Measurements from ENCODE around the gene RAB5IF.
"Not testable (repeated sequence)": the region's sequence is repeated elsewhere in the genome, so short reads cannot be mapped to it uniquely, and the experiment has no call there.

RAB5IF gene

DNA sequence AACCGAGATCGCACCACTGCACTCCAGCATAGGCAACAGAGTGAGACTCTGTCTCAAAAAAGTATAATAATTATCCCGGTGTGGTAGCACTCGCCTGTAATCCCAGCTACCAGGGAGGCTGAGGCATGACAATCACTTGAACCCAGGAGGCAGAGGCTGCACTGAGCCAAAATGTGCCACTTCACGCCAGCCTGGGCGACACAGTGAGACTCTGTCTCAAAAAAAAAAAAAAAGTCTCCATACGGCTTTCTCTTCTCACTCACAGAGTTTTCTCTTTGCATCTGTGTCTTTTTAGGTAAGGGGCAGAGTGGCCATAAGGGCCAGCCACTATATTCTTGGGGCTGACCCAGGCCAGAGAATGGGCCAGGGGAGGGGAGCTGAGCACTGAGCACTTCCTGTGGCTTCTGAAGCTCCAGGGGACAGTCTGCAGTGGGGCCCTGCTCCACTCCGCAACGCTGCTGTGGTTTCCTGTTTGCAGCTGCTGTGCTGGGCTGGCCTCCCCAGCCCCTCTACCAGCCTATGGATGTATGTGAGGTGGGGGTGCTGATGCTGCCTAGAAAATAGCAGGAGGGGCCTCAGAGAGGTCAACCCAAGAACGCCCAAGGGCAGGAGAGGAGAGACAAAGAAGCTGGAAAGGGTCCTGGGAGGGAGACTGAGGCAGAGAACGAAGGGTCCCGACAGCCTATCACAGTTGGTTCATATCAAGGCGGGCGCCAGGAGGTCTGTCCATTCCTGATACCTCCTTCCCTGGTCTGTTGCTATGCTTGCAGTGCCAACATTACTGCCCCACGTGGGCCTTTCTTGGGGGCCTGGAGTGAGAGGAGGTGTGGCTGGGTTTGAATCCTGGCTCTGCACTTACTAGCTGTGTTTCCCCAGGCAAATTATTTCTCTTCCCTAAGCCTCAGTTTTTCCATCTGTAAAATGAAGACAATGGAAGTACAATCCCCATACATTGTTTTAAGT, 24.4 kb downstream of the RAB5IF start:
- DNase-seq (ENCODE audit: low spot score), result peak; percentile 58

DNA sequence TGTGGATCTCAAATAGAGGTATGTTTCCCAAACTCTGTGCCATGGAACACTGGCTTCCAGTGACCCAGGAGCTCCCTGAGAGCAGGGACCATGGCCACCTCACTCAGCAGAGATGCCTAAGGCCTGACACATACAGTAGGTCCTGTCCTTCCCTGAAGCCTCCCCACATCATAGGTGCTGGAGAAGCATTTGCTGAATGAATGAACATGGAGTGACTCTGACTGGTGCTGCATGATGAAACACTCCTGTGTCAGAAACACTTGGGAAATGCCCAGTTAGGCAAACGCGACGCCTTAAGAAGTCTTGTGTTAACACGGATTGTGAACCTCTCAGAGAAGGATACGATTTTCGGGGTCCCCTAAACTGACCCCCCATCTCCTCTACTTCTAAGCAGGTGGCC, 26.1 kb downstream of the RAB5IF start:
- DNase-seq (ENCODE audit: low spot score), result no peak

DNA sequence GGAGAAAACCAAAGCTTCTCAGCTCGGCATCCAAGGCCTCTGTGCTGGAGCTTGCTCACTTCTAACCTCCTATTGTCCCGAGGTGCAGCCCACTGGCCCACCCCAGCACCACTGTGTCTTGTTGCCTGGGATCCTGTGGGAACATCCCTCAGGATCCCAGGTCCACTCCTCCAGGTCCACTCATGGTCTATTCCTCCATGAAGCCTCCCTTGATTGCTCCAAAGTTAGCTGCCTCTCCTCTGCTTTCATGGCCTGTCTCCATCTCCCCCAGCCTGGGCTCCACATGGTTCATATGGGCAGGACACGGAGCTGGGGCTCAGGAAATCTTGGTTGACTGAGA, 26.5 kb downstream of the RAB5IF start:
- DNase-seq (ENCODE audit: low spot score), result no peak

DNA sequence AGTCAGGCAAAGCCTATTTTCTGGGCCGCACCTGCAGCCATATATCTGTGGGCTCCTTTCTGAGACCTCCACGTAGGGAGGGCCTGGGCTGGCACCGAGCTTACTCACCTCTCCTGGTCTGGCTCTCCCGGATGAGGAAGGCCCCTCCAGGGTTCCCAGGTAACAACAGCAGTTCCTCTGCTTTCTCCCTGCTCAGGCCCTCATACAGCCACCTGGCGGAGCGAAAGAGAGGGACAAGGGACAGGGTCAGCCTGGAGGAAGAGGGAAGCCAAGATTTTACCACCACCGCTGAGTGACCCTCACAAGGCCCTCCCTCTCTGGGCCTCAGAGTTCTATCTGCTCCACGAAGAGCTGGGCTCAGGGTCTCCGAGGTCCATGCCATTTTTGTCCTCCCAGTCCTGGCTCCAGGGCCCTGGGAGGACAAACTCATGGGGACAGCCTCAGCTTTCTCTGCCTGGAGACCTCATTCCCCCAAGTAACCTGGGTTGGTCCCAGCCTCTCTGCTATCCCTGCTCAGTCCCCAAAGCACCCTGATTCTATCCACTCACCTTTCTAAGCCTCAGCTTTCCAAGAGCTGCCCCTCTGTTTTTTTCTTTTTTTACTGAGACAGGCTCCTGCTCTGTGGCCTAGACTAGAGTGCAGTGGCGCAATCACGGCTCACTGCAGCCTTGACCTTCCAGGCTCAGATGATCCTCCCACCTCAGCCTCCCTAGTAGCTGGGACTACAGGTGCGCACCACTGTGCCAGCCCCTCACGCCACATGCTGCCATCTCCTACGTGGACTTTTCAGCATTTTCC, 27.1 kb downstream of the RAB5IF start:
- no peak for DNase-seq (ENCODE audit: low spot score)

DNA sequence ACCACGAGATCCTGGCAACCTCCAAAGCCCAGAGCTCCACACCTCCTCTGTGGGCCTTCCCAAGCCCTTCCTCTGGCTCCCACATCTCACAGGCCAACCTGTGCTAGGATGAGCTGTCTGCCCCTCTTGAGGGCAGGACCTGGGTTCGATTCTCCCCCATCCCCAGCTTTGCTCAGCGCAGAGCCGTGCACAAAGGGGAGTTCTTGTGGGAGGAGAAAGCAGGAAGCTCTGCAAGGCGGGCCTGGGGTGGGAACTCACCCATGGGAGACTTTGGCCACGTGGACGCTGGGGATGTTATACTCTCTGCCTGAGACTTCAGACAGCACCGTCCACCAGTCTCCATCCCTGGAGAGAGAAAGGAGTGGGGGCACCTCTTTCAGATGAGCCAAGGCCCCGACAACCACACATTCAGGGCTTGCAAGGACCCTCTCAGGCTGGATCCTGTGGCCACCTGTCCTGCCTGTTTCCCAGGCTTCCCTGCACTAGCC, 27.8 kb downstream of the RAB5IF start:
- DNase-seq (ENCODE audit: low spot score), result no peak

DNA sequence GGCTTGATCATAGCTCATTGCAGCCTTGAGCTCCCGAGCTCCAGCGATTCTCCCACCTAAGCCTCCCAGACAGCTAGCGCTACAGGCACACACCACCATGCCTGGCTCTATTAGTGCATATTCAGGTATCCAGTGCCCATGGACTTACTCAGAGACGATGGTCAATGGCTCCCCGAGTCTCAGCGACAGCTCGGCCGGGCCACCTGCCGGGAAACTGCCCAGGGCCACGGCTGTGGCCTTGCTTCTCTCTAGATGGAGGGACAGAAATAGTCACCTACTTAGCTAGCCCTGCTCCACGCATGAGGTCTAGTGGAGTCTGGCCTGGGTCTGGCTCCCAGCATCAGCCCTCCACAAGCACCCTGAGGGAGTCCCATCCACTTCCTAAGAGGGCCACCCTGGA, 28.8 kb downstream of the RAB5IF start:
- no peak for DNase-seq (ENCODE audit: low spot score)

DNA sequence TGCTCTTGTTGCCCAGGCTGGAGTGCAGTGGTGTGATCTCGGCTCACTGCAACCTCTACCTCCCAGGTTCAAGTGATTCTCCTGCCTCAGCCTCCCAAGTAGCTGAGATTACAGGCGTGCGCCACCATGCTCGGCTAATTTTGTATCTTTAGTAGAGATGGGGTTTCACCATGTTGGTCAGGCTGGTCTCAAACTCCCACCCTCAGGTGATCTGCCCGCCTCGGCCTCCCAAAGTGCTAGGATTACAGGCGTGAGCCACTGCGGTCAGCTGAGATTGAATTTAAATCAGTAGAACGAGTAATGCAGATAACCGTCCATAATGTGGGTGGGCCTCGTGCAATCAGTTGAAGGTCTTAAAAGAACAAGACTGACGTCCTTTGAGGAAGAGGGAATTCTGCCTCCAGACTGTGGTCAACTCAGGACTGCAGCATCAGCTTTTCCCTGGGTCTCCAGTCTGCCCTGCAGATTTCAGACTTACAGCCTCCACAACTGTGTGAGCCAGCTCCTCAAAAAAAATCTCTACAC, 33.4 kb downstream of the RAB5IF start:
- not testable (repeated sequence) for DNase-seq (ENCODE audit: low spot score)

DNA sequence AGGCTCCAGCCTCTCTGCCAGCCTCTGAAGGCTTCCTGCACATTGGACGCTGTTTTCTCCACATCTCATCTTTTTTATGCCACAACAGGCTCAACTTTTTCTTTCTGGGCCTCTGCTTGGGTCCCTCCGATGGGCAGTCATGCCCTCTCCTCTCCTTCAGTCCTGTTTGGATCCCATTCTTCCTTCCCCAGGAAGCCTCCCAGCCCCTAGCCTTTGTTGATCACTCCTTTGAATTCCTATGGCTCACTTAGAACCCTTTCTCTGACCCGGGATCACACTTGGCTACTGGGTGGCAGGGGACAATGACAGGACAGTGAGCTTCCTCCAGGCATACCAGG, 35.9 kb downstream of the RAB5IF start:
- DNase-seq (ENCODE audit: low spot score), result no peak

DNA sequence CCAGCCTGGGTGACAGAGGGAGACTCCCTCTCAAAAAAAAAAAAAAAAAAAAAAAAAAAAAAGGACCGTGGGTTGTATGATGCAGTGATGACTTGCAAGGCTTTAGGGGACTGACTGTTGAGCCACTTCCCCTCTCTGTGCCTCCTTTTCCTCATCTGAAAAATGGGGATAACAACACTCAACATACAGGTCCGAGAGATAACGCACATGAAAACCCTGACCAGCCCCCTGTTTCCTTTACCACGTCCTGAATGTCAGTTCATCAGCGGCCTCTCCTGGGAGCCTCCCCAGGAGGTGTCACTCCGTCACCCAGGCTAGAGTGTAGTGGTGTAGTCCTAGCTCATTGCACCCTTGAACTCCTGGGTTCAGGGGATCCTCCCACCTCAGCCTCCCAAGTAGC, 36.6 kb downstream of the RAB5IF start:
- DNase-seq (ENCODE audit: low spot score), result no peak

DNA sequence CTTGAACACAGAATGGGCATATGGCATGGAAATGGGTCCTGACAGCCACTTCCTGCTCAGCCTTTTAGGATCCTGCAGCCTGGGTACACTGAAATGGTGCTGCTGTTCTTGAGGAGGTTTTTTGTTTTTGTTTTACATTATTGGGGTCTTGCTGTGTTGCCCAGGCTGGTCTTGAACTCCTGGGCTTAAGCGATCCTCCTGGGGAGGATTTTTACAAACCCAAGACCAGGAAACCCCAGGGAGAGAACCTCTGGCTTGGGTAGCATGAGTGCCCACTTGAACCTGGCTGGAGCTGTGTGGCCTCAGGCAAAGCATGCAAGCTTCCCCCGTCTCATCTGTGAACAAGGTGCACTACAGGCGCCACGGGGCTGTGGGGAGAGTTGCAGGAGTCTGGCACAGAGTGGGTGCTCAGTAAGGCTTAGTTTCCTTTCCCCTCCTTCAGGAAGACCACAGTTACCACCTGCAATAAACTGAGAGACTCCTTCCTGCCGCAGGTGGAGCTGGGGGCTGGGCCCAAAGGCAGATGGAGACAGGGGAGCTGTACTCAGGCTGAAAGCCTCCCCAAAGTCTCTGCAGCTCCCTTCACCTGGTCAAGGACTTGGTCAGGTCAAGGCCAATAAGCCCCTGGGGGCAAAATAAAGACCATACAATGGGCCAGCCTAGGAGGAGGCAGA, 38.6 kb downstream of the RAB5IF start:
- DNase-seq (ENCODE audit: low spot score), result peak; percentile 71

DNA sequence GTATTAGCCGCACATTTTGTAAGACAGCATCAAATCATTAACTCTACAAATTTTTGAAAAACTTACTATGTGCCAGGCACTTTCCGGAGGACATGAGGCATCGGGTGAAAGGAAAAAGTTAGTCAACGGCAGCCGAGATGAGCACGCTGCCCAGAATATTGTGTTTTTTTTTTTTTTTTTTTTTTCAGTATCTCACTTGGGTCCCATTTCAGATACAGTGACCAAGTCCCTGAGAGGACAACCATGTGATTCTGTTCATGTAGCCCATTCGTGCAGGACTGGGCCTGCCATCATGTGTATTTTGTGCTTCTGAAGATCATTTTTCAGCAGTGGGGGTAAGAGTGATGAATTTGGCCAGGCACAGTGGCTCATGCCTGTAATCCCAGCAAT, 39.1 kb downstream of the RAB5IF start:
- DNase-seq (ENCODE audit: low spot score), result no peak

DNA sequence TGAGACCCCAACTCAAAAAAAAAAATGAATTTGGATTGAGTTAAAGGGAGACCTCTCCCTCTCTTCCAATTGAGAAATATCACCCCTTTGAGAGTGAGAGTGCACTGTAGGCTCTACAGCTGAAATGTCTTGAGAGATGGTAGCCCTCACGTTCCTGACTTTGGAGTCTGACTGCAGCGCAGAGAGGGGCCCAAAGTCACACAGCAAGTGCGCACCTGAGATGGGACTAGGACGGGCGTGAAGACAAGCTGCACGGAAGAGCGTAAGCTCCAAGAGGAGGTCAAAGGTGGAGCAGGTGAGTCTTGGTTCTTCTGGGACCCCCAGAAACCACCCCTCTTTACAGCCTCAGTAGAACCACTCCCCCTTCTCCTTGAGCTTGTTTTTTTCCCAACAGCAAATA, 39.8 kb downstream of the RAB5IF start:
- DNase-seq (ENCODE audit: low spot score), result no peak

DNA sequence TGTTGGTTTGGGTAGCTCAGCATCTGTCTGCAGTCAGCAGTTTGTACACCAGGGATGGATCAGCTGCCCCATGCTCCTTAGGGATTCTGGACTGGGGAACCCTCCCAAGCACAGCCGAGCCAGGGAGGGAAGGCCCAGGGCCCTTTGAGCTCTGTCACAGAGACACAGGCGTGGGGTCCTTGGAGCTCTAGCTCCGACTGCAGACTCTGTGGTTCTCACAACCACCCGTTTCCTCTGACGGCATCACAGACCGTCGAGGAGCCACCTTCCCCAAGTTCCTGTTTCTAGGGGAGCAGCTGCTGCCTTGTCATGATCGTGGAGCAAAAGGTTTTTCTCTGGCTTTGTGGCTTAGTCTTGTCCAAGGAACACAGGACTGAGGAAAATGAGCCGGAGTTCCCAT, 40.4 kb downstream of the RAB5IF start, which contains the start of gene SLA2:
Gene SLA2 (minus strand): TSS at position 199 of the 400 bp plus-strand sequence. CDS start 4,861 bp downstream, outside the sequence.
- DNase-seq (ENCODE audit: low spot score), result peak; percentile 74

DNA sequence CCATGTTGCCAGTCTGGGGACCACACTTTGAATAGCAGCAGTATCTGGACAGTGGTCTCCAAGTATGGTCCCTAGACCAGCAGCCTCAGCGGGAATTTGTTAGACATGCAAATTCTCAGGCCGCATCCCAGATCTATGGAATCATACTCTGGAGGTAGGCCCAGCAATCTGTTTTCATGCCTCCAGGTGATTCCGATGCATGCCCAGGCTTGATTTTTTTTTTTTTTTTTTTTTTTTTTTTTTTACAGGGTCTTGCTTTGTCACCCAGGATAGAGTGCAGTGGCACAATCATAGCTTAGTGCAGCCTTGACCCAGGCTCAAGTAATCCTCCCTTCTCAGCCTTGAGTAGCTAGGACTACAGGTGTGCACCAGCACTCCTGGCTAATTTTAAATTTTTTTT, 41.1 kb downstream of the RAB5IF start:
- DNase-seq (ENCODE audit: low spot score), result no peak

DNA sequence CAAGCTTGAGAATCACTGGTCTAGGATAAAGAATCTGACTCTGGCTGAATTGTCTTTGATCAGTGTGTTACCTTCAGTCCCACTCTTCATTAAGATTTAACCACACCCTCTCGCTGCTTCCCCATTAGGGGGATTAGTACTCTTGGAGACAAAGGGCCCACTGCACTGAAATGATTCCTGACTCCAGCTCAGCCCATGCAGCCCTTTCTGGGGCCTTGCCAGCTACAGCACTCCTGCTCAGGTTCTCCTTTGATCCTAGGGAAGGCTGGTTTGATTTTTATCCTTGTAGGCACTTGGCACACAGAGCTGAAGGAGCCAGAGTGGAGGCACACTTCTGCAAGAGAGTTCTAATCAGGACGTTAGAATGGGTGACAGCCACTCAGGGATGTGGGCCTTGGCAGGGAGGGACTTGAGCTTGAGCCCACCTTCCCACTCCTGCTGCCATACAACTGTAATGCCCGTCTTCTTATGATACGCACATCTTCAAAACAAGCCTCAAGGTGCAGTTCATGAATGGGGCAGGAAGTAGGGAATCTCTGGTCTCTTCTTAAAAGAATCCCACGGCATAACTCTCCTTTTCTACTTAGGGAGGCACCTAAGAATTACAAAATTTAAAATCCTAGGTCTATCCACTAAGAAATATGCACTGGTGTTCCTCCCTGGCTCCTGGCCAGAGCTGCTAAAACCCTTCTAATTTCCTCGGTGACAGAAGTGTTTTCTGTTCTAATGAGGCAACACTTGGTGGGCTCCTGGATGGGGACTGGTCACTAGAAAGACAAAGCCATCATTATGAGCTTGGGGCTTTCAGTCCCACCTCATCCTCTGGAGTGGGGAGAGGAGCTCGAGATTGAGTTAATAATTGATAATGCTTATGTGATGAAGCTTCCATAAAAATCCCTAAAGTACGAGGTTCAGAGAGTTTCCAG, 41.9 kb downstream of the RAB5IF start:
- no peak for DNase-seq (ENCODE audit: low spot score)

DNA sequence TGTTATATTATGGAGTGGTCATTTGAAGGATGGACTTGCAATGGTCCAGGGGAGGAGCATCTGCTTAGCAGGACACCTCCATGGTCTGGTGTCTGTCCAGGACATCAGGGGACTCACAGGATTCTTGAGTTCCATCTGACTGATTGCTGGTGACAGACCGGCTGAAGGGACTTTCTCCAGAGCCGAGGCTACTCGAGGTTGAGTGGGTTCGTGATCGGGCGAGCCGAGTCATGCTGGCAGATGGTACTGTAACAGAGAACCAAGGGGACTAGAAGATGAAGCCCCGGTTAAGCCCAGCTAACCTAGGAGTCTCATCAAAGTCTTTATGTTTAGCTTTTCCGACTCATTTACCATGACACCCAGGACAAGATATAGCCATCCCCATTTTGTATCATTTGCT, 47.9 kb downstream of the RAB5IF start:
- no peak for DNase-seq (ENCODE audit: low spot score)

DNA sequence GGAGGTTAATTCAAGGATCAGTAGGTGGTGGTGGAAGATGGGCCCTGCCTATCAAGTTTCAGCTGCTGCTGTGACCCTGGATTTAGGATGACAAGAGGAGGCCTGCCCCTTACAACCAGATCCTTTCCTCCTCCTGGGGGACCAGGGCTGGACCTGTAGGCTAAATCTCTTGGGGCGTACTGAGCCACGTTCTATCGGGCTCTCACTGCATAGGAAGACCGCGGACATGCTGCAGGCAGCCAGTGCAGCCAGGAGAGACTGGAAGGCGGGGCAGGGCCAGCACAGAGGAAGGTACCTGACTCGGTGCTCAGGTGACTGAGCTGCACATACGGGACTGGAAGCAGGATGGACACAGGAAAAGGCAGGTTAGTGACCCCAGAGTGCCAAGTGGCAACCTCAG, 48.9 kb downstream of the RAB5IF start:
- DNase-seq (ENCODE audit: low spot score), result no peak

DNA sequence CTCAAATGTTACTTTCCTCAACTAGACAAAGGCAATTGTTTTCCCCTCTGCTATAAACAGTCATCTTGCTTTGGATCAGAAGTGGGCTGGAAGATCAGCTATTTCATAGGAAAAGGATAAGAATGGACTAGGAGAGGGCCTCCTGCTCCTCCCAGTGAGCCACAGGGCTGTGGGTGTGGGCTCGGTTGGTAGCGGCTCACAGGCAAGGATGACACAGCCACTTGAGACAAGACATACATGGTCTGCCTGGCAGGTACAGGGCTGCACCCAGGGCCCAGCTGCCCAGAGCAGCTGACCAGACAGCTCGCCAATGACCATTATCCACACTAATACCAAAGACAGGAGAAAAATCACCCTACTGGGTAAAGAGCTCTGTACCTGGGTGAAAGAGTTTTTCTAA, 49.4 kb downstream of the RAB5IF start:
- DNase-seq (ENCODE audit: low spot score), result no peak

DNA sequence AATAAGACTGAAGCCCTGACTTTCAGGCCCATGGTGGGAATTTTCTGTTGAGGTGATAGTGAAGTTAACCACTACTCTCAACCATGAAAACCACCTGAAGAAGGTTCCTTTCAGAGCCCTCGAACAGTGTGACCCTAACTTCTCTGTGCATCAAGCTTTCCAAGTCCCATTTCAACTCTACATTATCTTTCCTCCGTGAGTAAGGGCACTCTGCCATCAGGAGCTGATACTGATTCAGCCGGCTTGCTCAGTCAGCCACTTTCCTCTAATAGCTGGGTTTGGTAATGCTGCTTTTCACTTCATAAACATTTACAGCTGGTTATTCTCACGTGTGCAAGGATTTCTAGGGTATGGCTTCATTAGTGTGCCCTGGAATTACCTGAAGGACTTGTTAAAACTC, 51.2 kb downstream of the RAB5IF start:
- no peak for DNase-seq (ENCODE audit: low spot score)

DNA sequence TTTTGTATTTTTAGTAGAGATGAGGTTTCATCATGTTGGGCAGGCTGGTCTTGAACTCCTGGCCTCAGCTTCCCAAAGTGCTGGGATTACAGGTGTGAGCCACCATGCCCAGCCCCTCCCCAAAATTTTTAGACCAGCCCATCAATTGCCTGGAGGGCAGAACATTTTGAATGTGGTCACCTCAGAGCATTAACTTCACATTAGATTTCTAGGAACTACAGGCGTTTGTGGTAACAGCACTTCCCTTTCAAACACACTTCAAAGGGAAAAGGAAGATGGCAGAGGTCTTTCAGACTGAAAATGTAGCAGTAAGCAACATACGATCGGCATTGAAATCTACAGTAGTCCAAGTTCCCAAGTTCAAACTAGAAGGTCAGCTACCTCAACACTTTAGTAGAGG, 52.7 kb downstream of the RAB5IF start:
- DNase-seq (ENCODE audit: low spot score), result peak; percentile 36
